Stimulated activated naive CD8-positive, alpha-beta T cell treated with anti-CD3 and anti-CD28 coated beads, Interleukin-15, Interleukin-2, amounts not matched to agents 100 ng/mL and 50 ng/mL, for 24 hours (primary cell): ENCODE data around the gene EMSY.

ENCODE experiments used
- H3K27ac Mint-ChIP-seq: one replicate; pipeline ENCODE4 v1.8.0; 2021; ENCODE audit warnings: mild to moderate bottlenecking, mixed read lengths
- H3K27me3 Mint-ChIP-seq: one replicate; pipeline ENCODE4 v1.8.0; 2021; ENCODE audit warnings: mixed read lengths
- H3K36me3 Mint-ChIP-seq: one replicate; pipeline ENCODE4 v1.8.0; 2021; ENCODE audit warnings: low read depth, mixed read lengths
- H3K4me1 Mint-ChIP-seq: one replicate; pipeline ENCODE4 v1.8.0; 2021; ENCODE audit warnings: low read depth, mixed read lengths
- H3K4me3 Mint-ChIP-seq: one replicate; pipeline ENCODE4 v1.8.0; 2021; ENCODE audit warnings: mild to moderate bottlenecking, mixed read lengths
- H3K9me3 Mint-ChIP-seq: one replicate; pipeline ENCODE4 v1.8.0; 2021; ENCODE audit warnings: mixed read lengths

Gene EMSY

DNA sequence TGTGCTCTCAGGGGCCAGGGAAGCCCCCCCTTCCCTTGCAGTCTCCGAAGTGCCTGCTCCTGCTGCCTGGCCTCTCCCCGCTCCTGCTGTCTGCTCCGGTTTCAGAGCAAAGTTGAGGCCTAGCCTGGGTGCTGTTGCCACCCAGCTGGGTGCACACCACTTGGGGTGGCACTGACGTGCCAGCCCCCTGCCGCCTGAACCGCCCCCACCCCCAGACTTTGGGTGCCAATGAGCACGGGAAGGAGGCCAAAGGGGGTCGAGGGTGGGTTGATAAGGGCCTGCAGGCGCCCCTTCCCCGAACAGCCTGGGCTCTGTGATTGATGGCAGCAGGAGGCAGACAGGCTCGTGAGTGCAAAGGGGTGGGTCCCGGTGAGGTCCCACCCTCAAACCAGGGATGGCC lies 48.2 kb downstream of the EMSY start:
- Mint-ChIP-seq H3K4me3 (no peak overlapping the region), H3K36me3 (peaks cover 31% of the 10 kb centered on the region), H3K27ac (no peak overlapping the region), H3K27me3 (no peaks in the 10 kb centered on the region), H3K9me3 (no peaks in the 10 kb centered on the region), H3K4me1 (peaks cover 11% of the 10 kb centered on the region)

DNA sequence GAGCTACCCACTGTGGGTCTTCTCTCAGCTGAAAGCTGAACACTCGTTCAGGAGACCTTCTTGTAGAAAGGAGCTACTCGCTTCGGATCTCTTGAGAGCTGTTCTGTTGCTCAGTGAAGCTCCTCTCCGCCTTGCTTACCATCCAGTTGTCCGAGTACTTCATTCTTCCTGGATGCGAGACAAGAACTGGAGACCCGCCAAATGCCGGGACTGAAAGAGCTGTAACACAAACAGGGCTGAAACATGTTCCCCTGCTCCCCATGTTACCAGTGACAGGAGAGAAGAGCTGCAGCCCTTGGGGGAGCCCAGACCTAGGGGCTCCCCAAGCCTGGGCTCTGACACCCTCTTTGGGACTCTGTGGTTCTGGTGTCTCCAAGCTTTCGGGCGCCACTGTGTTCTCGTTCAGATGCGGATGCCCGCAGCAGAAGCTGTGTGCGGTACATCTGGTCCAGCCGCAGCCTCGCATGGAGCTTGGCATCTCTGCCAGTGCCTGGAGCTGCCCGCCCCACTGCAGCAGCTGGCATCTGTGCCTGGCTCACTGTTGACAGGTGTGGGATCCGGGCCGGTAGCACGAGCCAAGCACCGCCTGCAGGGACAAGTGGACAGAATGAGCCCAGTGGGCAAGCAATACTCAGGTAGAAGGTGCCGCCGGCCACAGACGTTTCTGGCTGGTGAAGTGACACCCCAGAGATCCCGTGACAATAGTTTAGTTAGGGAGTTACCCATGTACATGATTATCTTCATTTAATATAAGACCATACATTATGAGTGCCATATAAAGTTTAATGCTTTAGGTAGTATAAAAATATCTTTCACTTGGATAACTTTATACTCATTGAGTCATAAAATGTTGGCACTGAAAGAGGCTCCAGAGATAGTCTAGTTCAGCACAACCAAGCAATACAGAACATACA lies 49.1 kb downstream of the EMSY start:
- H3K4me1 Mint-ChIP-seq = peaks cover 11% of the 10 kb centered on the region
- peaks cover 32% of the 10 kb centered on the region for H3K36me3 Mint-ChIP-seq
- H3K4me3 Mint-ChIP-seq = no peak overlapping the region
- H3K9me3 Mint-ChIP-seq = no peaks in the 10 kb centered on the region
- H3K27me3 Mint-ChIP-seq = no peaks in the 10 kb centered on the region
- no peak overlapping the region for H3K27ac Mint-ChIP-seq

DNA sequence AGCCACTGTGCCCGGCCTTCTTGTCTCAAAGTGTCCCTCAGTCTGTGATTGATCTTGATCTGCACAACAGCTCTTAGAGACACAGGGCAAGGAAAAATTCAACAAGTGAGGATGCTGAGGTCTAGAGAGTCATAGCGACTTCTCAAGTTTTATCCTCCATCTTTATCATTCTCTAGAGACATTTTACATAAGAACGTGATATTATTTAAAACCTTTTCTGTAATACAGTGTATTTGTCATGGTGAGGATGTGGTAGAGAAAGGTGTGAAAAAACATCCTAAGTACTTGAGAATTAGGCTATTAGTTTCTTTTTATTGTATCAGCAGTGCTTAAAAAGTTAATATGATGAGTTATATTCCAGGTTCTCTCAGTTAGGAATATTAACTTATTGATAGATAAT lies 50.2 kb downstream of the EMSY start:
- no peaks in the 10 kb centered on the region for H3K27me3 Mint-ChIP-seq
- no peak overlapping the region for H3K27ac Mint-ChIP-seq
- peaks cover 7% of the 10 kb centered on the region for H3K4me1 Mint-ChIP-seq
- H3K36me3 Mint-ChIP-seq = peaks cover 29% of the 10 kb centered on the region
- H3K4me3 Mint-ChIP-seq = no peak overlapping the region
- no peaks in the 10 kb centered on the region for H3K9me3 Mint-ChIP-seq

GRCh38 chr11:76496174-76496573 lies 51.4 kb downstream of the EMSY start:
- H3K4me3 Mint-ChIP-seq = no peak overlapping the region
- H3K36me3 Mint-ChIP-seq = peaks cover 40% of the 10 kb centered on the region
- H3K9me3 Mint-ChIP-seq = no peaks in the 10 kb centered on the region
- H3K27me3 Mint-ChIP-seq = no peaks in the 10 kb centered on the region
- peaks cover 7% of the 10 kb centered on the region for H3K4me1 Mint-ChIP-seq
- no peak overlapping the region for H3K27ac Mint-ChIP-seq

DNA sequence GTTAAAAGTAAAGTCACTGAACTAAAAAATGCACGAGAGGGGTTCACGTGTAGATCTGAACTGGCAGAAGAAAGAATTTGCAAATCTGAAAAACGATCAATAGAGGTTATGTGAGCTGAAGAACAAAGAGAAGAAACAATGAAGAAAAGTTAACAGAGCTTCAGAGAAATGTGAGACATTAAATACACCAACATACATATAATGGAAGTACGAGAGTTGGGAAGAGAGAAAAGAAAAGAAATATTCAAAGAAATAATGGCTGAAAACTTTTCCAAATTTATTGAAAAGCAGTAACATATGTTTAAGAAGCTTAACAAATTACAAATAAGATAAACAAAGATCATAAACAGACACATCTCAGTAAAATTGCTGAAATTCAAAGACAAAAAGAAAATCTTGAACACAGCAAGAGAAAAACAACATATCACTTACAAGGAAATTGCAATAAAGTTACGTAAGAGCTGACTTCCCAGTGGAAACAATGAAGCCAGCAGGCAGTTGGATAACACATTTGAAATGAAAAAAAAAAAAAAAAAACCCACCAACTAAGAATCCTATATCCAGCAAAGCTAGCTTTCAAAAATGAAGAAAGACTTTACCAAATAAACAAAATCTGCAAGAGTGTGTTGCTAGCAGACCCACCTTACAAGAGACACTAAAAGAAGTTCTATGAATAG lies 56.8 kb downstream of the EMSY start:
- H3K27ac Mint-ChIP-seq = no peak overlapping the region
- no peaks in the 10 kb centered on the region for H3K27me3 Mint-ChIP-seq
- peaks cover 5% of the 10 kb centered on the region for H3K9me3 Mint-ChIP-seq
- H3K36me3 Mint-ChIP-seq = peaks cover 63% of the 10 kb centered on the region
- H3K4me1 Mint-ChIP-seq = no peaks in the 10 kb centered on the region
- H3K4me3 Mint-ChIP-seq = no peak overlapping the region

DNA sequence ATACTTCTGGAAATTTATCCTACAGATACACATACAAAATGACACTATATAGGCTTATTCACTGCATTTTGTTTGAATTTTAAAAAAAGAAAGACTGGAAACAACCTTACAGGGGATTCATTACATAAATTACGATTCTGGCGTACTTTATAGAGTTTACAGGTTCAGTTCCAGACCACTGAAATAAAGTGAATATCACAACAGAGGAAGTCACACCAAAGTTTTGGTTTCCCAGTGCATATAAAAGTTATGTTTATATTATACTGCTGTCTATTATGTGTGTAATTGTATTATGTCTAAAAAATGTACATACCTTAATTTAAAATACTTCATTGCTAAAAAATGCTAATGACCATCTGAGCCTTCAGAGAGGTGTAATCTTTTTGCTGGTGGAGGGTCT lies 62.0 kb downstream of the EMSY start:
- H3K9me3 Mint-ChIP-seq = no peaks in the 10 kb centered on the region
- H3K4me1 Mint-ChIP-seq = no peaks in the 10 kb centered on the region
- H3K36me3 Mint-ChIP-seq = peaks cover 39% of the 10 kb centered on the region
- H3K27ac Mint-ChIP-seq = no peak overlapping the region
- no peak overlapping the region for H3K4me3 Mint-ChIP-seq
- H3K27me3 Mint-ChIP-seq = no peaks in the 10 kb centered on the region

DNA sequence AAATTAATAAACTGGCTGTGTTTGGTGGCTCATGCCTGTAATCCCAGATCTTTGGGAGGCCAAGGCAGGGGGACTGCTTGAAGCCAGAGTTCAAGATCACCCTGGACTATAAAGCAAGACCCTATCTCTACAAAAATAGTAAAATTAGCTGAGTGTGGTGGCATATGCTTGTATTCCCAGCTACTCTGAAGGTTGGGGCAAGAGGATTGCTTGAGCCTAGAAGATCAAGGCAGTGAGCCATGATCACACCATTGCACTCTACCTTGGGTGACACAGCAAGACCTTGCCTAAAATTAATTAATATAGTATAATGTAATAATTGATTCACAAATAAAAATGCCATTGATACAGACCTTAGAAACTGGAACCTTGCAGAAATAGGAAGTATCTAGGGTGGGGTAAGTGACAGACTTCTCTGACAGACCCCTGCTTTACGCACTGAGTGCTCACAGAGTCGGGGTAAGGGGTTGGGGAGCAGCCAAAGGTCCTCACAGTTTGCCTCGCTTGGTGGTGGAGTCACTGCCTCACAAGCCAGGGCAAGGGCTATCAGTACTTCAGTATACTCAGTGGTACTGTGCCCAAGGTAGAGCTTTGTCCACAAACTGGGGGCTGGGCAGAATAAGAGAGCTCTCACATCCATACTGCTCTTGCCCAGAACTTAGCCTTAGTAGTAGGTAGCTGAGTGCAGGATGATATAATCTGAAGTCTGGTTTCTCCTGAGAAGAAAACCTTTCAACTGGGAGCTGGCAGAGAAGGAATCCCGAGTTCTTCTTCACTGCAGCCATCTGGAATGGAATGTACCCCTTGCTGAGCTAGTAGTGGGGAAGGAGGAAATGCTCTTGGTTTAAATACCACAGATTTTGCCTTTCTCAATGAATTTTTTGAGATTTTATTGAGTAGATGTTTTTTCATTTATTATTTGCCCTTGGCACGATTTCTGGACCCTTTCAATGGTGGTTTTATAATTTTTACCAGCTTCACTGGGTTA lies 65.5 kb downstream of the EMSY start:
- Mint-ChIP-seq H3K4me3 (no peak overlapping the region), H3K27me3 (no peaks in the 10 kb centered on the region), H3K27ac (no peak overlapping the region), H3K36me3 (peaks cover 35% of the 10 kb centered on the region), H3K9me3 (no peaks in the 10 kb centered on the region), H3K4me1 (no peaks in the 10 kb centered on the region)

GRCh38 chr11:76512851-76513653 lies 68.2 kb downstream of the EMSY start:
- no peaks in the 10 kb centered on the region for H3K27me3 Mint-ChIP-seq
- H3K27ac Mint-ChIP-seq = no peak overlapping the region
- H3K4me3 Mint-ChIP-seq = no peak overlapping the region
- H3K36me3 Mint-ChIP-seq = peaks cover 29% of the 10 kb centered on the region
- no peaks in the 10 kb centered on the region for H3K4me1 Mint-ChIP-seq
- H3K9me3 Mint-ChIP-seq = no peaks in the 10 kb centered on the region

DNA sequence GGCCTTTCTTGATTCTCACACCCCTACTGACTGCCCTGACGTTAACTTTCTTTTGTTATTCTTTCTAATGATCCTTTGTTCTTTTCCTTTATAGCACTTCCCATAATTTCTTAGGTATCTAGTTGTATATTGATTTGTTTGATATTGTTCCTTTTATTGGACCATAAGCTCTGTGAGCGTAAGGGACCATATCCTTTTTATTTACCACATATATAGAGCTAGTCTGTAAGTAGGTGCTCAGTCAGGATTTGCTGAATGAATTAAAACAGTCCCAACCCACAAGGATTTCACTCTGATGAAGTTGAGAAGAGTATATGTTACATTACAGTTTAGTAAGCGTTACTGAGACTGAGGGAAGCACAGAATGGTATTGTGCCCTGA lies 68.8 kb downstream of the EMSY start:
- Mint-ChIP-seq H3K27me3 (no peaks in the 10 kb centered on the region), H3K27ac (no peak overlapping the region), H3K4me1 (no peaks in the 10 kb centered on the region), H3K9me3 (no peaks in the 10 kb centered on the region), H3K36me3 (peaks cover 27% of the 10 kb centered on the region), H3K4me3 (no peak overlapping the region)

DNA sequence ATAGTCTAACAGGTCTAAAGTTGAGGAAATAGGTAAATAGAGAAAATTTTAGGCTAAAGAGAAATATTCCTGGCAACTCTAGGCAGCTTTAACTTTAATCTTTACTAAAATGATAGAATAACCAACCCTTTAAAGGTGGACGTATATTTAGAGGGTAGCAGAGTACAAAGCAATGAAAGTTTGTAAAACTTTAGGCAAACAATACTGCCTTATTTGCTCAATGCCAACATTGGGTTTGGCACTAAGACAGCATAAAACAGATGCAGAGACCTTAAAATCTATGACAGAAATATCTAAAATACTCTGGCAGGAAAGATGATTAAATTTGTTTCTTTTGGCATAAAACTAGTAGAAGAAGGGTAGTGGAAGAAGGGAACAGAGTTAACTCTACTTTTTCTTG lies 70.7 kb downstream of the EMSY start:
- Mint-ChIP-seq H3K27ac (no peak overlapping the region), H3K9me3 (no peaks in the 10 kb centered on the region), H3K4me3 (no peak overlapping the region), H3K36me3 (peaks cover 30% of the 10 kb centered on the region), H3K27me3 (no peaks in the 10 kb centered on the region), H3K4me1 (no peaks in the 10 kb centered on the region)

GRCh38 chr11:76523147-76523546 lies 78.3 kb downstream of the EMSY start:
- Mint-ChIP-seq H3K4me1 (no peaks in the 10 kb centered on the region), H3K27me3 (no peaks in the 10 kb centered on the region), H3K9me3 (no peaks in the 10 kb centered on the region), H3K36me3 (peaks cover 43% of the 10 kb centered on the region), H3K4me3 (no peak overlapping the region), H3K27ac (no peak overlapping the region)

DNA sequence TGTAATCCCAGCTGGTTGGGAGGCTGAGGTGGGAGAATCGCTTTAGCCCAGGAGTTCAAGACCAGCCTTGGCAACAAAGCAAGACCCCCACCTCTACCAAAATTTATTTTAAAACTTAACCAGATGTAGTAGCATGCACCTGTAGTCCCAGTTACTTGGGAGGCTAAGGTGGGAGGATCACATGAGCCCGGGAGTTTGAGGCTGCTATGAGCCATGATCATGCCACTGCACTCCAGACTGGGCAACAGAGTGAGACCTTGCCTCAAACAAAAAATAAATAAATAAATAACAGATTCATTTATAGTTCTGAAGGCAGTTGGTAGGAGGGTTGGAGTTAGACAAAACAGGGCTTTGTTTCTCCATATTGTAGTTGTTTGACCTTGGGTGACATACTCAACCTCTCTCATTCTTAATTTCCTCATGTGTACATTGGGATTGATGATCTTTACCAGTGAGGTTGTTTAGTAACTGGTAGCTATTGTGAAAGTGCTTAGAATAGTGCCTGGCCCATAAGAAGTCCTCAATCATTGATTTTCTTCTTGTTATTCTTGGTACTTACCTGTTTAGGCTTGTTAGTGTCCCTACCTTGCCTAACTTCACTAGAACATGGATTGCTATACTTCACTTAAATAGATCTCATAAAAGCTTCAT lies 79.1 kb downstream of the EMSY start:
- no peaks in the 10 kb centered on the region for H3K4me1 Mint-ChIP-seq
- peaks cover 51% of the 10 kb centered on the region for H3K36me3 Mint-ChIP-seq
- no peaks in the 10 kb centered on the region for H3K27me3 Mint-ChIP-seq

DNA sequence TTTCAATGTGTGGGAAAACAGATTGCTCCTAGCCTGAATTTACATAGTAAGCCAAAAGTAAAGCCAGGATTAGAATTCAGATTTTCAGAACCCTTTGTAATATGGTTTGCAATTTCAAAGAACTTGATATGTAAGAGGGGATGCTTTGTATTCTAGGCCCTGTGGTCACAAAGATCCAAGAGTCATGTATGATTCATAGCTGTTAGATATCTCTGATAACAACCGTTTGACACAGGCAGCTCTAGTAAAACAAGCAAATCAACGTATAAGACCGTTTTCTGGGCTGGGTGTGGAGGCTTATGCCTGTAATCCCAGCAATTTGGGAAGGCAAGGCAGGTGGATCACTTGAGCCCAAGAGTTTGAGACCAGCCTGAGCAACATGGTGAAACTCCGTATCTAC lies 79.6 kb downstream of the EMSY start:
- no peaks in the 10 kb centered on the region for H3K4me1 Mint-ChIP-seq
- H3K27me3 Mint-ChIP-seq = no peaks in the 10 kb centered on the region
- no peak overlapping the region for H3K27ac Mint-ChIP-seq
- peaks cover 51% of the 10 kb centered on the region for H3K36me3 Mint-ChIP-seq
- H3K9me3 Mint-ChIP-seq = no peaks in the 10 kb centered on the region
- H3K4me3 Mint-ChIP-seq = no peak overlapping the region

More for the DNA sequence above, 79.1 kb downstream of the EMSY start:
- H3K9me3 Mint-ChIP-seq = no peaks in the 10 kb centered on the region
- no peak overlapping the region for H3K4me3 Mint-ChIP-seq
- H3K27ac Mint-ChIP-seq = no peak overlapping the region

DNA sequence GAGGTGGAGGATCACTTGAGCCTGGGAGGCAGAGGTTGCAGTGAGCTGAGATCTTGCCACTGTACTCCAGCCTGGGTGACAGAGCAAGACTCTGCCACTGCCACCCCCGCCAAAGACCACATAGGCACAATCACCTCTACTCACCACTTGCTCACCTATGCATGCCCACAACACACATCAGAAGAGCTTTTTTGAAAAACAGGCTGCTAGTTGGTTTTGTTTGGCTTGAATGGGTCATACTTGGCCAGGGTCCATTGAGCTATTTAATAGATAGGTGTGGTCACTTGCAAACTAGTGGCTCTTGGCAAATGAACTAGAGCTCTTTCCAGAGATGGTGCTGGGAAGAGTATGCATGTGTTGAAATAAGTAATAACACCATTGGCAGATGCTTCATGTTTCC lies 80.1 kb downstream of the EMSY start:
- Mint-ChIP-seq H3K27me3 (no peaks in the 10 kb centered on the region), H3K4me3 (no peak overlapping the region), H3K4me1 (no peaks in the 10 kb centered on the region), H3K27ac (no peak overlapping the region), H3K36me3 (peaks cover 51% of the 10 kb centered on the region), H3K9me3 (no peaks in the 10 kb centered on the region)
